Activated CD8-positive, alpha-beta memory T cell treated with anti-CD3 and anti-CD28 coated beads, Interleukin-2, amount 50 U/mL, for 24 hours (primary cell): Measurements from ENCODE around the gene CTR9.
"Not testable (repeated sequence)": the region's sequence is repeated elsewhere in the genome, so short reads cannot be mapped to it uniquely, and the experiment has no call there.

ENCODE experiments used
- DNase-seq: peaks from one replicate; pipeline ENCODE4 v3.0.0-alpha.2; 2020; ENCODE audit errors: extremely low read depth

The CTR9 gene

DNA sequence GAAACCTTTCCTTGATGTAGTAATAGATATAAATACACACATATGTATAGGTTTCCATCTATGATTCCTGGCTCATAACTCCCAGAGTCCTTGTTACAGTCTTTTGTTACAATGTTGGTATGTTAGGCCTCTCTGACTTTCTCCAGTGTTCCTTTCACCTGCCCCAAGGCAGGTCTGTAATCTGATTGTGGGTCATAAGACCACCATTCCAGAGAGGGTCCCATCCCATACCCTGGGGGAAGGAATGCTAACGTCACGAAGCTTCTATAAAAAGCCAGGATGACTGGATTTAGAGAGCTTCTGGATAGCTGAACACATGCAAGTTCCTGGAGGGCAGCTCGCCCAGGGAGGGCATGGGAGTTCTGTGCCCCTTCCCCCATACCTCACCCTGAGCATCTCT, 71.4 kb downstream of the CTR9 start:
- DNase-seq = not testable (repeated sequence)

DNA sequence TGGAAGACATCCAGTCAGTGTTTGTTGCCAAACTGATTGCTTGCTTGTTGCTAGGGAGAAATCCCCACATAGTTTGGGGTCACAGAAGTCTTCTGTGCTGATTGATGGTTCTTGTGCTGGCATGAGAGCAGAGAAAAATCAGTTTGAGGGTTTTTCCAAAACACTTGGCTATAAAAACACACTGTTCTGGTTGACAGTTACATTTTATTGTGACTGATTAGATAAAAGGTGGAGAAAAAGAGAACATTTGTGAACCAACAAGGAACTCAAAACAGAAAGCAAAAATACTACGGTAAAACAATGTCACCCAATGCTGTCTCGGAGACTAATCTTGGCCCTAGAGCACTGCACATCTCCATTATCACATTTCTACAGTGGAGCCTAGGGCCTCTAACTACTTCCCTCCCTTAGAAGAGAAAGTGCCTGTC, 72.1 kb downstream of the CTR9 start:
- DNase-seq = no peak

- DNase-seq = no peak
Observed at GRCh38 chr11:10824888-10825287, 73.8 kb downstream of the CTR9 start.

DNA sequence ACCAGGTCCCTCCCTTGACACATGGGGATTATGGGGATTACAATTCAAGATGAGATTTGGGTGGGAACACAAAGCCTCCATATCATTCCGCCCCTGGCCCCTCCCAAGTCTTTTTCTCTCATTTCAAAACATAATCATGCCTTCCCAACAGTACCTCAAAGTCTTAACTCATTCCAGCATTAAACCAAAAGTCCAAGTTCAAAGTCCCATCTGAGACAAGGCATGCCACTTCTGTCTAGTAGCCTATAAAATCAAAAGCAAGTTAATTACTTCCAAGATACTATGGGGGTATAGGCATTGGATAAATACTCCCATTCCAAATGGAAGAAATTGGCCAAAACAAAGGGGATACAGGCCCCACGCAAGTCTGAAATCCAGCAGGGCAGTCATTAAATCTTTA, 77.4 kb downstream of the CTR9 start:
- DNase-seq = no peak

DNA sequence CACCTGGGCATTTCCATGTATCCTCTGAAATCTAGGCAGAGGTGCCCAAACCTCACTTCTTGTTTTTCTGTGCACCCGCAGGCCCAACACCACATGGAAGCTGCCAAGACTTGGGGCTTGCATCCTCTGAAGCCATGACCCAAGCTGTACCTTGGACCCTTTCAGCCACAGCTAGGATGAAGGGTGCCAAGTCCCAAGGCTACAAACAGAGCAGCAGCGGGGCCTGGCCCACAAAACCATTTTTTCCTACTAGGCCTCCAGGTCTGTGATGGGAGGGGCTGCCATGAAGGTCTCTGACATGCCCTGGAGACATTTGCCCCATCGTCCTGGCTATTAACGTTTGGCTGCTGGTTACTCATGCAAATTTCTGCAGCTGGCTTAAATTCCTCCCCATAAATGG, 78.1 kb downstream of the CTR9 start:
- DNase-seq = no peak
